ENCODE results near the gene CEMIP.

Gene CEMIP

GRCh38 chr15:80836223-80836622 lies 57.1 kb downstream of the CEMIP start:
- TF ChIP-seq, protein P1, sequence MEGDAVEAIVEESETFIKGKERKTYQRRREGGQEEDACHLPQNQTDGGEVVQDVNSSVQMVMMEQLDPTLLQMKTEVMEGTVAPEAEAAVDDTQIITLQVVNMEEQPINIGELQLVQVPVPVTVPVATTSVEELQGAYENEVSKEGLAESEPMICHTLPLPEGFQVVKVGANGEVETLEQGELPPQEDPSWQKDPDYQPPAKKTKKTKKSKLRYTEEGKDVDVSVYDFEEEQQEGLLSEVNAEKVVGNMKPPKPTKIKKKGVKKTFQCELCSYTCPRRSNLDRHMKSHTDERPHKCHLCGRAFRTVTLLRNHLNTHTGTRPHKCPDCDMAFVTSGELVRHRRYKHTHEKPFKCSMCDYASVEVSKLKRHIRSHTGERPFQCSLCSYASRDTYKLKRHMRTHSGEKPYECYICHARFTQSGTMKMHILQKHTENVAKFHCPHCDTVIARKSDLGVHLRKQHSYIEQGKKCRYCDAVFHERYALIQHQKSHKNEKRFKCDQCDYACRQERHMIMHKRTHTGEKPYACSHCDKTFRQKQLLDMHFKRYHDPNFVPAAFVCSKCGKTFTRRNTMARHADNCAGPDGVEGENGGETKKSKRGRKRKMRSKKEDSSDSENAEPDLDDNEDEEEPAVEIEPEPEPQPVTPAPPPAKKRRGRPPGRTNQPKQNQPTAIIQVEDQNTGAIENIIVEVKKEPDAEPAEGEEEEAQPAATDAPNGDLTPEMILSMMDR (IDR thresholded peaks at IDR 0.05; ENCODE audit: low read depth, low read length): no peak
- in situ Hi-C loops (cut with HindIII; ENCODE audit: low sequenced_read_pairs): no loop called here
- no peak overlapping the region for H3K4me3 ChIP-seq (ENCODE audit: low read depth, low read length)
- no peak for DNase-seq (ENCODE audit: low read depth, low spot score)

- no peak overlapping the region for H3K4me3 ChIP-seq (ENCODE audit: low read depth, low read length)
- in situ Hi-C loops (cut with HindIII; ENCODE audit: low sequenced_read_pairs): no loop called here
- no peak for DNase-seq (ENCODE audit: low read depth, low spot score)
- TF ChIP-seq, protein P1 (IDR thresholded peaks at IDR 0.05; ENCODE audit: low read depth, low read length): no peak
Measured at GRCh38 chr15:80837006-80837405, 57.8 kb downstream of the CEMIP start.

DNA sequence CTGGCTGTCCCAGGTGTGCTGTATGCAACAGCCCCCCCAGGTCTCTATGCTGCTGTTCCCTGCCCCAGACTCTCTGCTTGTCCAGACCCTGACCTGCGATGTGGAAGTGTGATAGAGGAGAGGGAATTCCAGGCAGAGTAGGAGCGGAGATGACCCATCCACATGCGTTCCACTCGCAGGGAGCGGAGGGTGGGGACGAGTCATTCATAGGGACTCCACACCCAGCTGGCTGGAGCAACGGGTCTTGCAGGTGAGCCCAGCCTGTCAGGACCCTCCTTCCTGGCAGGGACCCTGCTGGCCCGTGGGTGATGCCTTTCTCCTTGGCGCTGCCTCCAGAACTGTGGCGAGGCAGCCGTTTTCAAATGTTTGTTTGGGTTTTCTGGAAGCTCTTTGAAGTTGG lies 58.8 kb downstream of the CEMIP start:
- H3K4me3 ChIP-seq (ENCODE audit: low read depth, low read length): no peak overlapping the region
- in situ Hi-C loops (cut with HindIII; ENCODE audit: low sequenced_read_pairs): no loop called here
- TF ChIP-seq, protein P1 (IDR thresholded peaks at IDR 0.05; ENCODE audit: low read depth, low read length): no peak
- DNase-seq (ENCODE audit: low read depth, low spot score): no peak

DNA sequence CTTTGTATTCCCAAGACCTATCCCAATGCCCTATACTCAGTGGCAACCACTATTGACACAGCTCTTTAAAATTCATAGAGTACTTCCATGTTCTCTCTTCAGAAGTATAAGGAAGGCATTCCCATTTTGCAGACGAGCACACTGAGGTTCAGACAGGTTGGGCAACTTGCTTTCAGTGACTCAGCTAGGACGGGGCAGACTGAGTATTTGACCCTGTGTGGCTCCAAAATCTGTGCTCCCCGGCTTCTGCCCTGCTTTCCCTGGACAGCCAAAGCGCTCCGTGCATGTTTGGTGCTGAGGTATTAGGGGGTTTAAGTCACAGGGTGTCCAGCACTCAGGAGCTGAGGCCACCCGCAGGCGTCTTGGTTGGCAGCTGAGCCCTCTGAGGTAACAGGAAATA lies 59.5 kb downstream of the CEMIP start:
- no peak overlapping the region for H3K4me3 ChIP-seq (ENCODE audit: low read depth, low read length)
- DNase-seq (ENCODE audit: low read depth, low spot score): no peak
- TF ChIP-seq, protein P1 (IDR thresholded peaks at IDR 0.05; ENCODE audit: low read depth, low read length): no peak
- in situ Hi-C loops (cut with HindIII; ENCODE audit: low sequenced_read_pairs): no loop called here

GRCh38 chr15:80839764-80840130 lies 60.6 kb downstream of the CEMIP start:
- no peak for DNase-seq (ENCODE audit: low read depth, low spot score)
- no peak overlapping the region for H3K4me3 ChIP-seq (ENCODE audit: low read depth, low read length)
- in situ Hi-C loops (cut with HindIII; ENCODE audit: low sequenced_read_pairs): no loop called here
- TF ChIP-seq, protein P1 (IDR thresholded peaks at IDR 0.05; ENCODE audit: low read depth, low read length): no peak

- no peak overlapping the region for H3K4me3 ChIP-seq (ENCODE audit: low read depth, low read length)
- no peak for DNase-seq (ENCODE audit: low read depth, low spot score)
- TF ChIP-seq, protein P1 (IDR thresholded peaks at IDR 0.05; ENCODE audit: low read depth, low read length): no peak
Measured at GRCh38 chr15:80840182-80841130, 61.3 kb downstream of the CEMIP start.

More at GRCh38 chr15:80840182-80841130, 61.3 kb downstream of the CEMIP start:
- in situ Hi-C loops (cut with HindIII; ENCODE audit: low sequenced_read_pairs): no loop called here

Data from astrocyte of the spinal cord (primary cell).